HG02571 (cell line): Measurements from ENCODE around the gene ITGA11.

Source experiments
- ATAC-seq: cut with Tn5 transposase; IDR thresholded peaks from one replicate; pipeline ENCODE4 v1.9.1; 2021; ENCODE audit warnings: mild to moderate bottlenecking, moderate library complexity; ENCODE audit not compliant: unreplicated experiment

ITGA11 gene

GRCh38 chr15:68431792-68432401, at the start of gene ITGA11:
Gene ITGA11, minus strand, starts transcription at chr15:68432163. Its CDS starts 97 bp downstream, at chr15:68432066.
- no peak for ATAC-seq

DNA sequence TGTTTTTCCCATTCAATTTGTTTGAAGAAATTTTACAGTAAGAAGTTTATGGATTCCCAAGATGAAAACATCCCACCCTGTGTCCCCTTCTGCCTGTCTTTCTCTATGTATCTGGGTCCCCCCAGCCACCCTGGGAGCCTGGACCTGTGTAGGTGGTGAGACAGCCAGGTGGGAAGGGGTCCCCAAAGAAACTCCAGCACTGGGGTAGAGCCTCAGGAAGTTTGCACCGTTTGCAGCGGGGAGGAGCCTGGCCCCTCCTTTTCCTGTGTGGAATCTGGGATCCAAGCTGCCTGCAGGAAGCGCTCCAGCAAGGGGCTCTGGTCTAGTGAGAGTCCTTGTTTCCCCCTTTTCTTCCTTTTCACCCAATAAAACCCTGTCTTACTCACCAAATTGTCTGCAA, 49.4 kb upstream of the ITGA11 start:
- no peak for ATAC-seq

- ATAC-seq: no peak
Measured at GRCh38 chr15:68480296-68480695, 48.3 kb upstream of the ITGA11 start.

DNA sequence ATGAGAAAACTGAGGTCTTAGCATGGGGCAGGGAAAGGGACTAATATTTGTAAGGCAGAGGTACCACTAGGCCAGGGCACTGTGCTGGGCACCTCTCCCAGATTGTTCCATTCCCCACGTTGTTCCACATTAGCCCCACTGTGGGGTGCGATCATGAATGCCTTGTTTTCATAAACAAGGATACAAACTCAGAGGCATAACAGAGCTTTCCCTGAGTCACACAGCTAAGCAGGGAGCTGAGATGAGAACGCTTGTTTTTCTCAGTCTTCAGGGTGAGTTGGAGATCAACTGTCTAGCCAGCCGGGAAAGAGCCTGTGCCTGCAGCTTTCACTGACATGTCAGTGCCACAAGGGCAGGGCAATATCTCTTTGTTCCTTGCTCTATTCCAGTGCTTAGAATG, 47.9 kb upstream of the ITGA11 start:
- ATAC-seq: no peak

- no peak for ATAC-seq
Measured at GRCh38 chr15:68479406-68479805, 47.4 kb upstream of the ITGA11 start.

DNA sequence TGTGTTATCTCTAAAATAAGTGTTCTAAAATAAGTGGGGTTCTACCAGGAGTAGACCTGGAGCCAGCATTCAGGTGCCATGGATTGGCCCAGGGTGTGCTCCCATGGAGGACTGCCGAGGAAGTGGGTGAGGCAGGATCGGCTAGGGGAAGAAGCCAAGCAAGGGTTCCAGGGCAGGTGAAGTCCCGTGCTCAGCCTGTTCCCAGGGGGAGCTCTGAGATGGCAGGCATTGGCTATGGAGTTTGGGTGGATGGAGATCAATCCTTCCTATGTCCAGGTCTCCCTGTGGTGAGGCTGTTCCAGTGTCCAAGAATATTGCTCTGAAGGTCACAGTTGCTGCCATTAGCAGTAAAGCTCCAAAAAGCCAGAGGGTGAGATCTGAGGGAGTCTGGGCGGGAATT, 46.9 kb upstream of the ITGA11 start:
- ATAC-seq: no peak

- ATAC-seq: no peak
Measured at GRCh38 chr15:68475449-68475848, 43.5 kb upstream of the ITGA11 start.

DNA sequence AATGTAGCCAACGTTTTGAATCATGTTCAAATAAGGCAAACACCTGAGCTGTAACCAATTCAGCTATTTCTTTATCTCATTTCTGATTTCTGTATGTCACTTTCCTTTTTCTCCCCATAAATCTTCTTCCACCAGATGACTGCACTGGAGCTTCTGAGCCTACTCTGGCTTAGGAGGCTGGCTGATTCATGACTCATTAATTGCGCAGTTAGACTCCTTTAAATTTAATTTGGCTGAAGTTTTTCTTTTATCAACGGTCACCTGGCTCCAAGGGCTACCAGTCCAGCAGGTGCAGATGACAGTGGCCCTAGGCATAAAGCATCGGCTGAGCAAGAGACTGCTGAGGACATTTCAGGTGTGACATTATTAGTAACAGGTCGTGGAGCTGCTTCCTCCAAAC, 39.6 kb upstream of the ITGA11 start:
- no peak for ATAC-seq

GRCh38 chr15:68470976-68471375, 39.0 kb upstream of the ITGA11 start:
- no peak for ATAC-seq

DNA sequence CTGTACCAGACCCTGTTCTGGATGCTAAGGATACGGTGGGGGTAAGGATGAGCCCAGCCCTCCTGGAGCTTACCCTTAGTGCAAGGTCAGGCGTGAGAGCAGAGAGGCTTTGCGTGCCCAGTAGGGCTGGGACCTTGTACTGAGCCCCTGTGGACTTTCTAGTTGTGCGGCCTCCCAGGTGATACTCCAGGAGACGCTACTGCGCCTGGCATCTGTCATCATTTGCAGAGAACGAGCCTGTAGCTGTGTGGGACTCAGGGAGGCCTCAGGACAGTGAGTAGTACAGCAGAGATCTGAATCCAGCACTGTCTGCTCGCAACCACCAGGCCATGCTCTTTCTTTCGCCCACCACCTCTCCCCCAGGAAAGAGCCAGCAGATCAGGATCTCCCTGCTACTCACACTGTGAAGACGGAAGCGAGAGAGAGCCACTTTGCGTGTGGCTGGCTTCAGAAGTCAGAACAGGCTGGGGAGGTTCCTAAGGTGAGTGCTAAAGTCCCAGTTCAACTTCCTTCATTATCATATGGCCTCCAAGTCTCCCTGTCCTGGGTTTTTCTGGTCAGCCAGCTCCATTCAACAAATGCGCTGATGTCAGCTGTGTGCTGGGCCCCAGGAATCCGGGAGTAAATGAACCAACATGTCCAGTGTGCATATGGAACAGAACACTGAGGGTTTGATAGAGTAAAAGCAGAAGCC, 38.2 kb upstream of the ITGA11 start:
- no peak for ATAC-seq

GRCh38 chr15:68469162-68470048, 37.4 kb upstream of the ITGA11 start:
- ATAC-seq: no peak

DNA sequence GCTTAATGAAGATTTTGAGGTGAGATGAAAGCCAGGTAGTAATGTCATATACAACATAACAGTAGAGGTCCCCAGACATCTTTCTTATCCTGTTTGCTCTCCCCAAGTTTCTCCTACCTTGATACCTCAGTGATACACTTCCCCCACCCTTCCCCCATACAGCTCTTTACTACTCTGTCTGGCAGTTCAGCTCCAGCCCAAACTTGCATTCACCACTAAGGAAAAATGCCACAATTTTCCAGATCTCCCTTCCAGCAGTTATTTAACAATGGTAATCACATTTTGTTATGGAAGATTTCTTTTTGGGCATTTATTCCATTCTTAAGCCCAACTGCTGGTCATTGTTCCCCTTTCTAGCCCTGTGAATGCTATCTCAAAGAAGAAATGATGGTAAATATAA, 34.9 kb upstream of the ITGA11 start:
- no peak for ATAC-seq

DNA sequence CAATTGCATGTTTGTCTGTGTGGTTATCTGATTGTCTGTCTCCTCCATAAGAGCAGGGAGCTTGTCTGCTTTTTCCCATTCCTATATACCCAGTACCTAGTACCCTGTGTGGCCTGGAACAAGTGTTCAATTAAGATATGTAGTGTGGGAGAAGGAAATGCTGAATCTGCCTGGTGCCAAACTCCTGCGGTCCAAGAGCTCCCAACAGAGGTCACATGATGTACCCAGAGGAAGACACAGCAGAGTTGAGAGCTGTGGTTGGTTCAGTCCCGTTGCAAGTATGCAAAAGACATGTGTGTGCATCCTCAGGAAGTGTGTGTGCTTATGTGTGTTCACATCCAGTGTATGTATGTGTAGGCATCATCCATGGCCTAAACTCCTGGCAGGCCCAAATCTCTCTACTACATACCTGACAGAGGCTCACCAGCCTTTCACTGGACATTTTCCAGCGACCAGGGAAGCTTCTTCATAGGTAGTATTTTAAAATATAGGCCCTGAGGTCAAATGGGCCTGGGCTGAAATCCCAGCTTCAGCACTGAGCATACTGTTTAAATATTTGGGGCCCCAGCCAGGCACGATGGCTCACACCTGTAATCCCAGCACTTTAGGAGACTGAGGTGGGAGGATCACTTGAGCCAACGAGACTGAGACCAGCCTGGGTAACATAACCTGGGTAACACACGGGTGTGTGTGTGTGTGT, 34.0 kb upstream of the ITGA11 start:
- no peak for ATAC-seq

DNA sequence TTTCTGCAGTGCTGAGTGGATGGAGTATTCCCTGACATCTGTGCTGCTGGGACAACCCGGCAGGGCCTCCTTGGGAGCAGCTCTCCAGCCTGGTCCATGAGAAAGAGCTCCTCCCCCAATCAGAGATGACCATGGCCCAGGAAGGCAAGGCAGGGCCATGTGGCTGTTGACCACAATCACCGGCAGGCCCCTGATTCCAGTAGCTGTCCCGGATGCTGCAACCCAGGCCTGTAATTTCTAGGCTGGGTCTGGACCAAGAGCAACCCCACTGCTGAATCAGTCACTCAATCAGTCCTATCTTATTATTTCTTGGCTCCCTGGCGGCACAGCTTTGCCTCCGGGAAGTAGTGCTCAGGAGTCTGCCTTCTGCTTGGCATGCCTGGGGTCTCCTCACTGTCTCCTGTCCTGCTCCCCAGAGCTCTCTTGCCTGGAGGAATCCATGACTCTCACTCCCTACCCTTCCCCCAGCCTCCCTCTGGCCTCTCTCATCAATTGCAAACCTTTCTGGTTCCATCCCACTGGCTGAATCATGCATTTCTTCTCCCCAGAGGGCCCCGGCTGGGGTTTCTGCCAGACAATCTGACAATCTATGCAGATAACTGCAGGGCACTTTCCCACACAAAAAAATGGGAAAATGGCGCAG, 32.6 kb upstream of the ITGA11 start:
- no peak for ATAC-seq

DNA sequence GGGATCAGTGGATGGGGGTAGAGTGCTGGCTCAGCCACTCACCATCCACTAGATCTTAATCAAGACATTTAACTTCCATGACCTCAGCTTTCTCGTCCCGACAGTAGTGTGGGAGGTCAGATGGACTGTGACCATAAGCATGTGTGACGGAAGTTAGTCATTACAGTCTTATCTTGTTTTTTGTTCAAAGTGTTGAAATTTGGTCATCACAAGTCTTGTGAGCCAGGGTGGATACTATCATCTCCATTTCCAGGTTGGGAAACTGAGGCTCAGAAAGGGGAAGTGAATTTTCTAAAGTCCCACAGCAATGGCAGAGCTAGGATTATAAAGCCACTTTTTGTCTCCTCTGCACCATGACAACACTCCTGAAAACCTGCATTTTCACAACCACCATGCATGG, 32.0 kb upstream of the ITGA11 start:
- ATAC-seq: no peak

- no peak for ATAC-seq
Measured at GRCh38 chr15:68463444-68463843, 31.5 kb upstream of the ITGA11 start.

- no peak for ATAC-seq
Measured at GRCh38 chr15:68460166-68460565, 28.2 kb upstream of the ITGA11 start.

GRCh38 chr15:68450192-68450591, 18.2 kb upstream of the ITGA11 start:
- ATAC-seq: no peak

GRCh38 chr15:68449389-68449788, 17.4 kb upstream of the ITGA11 start:
- no peak for ATAC-seq

DNA sequence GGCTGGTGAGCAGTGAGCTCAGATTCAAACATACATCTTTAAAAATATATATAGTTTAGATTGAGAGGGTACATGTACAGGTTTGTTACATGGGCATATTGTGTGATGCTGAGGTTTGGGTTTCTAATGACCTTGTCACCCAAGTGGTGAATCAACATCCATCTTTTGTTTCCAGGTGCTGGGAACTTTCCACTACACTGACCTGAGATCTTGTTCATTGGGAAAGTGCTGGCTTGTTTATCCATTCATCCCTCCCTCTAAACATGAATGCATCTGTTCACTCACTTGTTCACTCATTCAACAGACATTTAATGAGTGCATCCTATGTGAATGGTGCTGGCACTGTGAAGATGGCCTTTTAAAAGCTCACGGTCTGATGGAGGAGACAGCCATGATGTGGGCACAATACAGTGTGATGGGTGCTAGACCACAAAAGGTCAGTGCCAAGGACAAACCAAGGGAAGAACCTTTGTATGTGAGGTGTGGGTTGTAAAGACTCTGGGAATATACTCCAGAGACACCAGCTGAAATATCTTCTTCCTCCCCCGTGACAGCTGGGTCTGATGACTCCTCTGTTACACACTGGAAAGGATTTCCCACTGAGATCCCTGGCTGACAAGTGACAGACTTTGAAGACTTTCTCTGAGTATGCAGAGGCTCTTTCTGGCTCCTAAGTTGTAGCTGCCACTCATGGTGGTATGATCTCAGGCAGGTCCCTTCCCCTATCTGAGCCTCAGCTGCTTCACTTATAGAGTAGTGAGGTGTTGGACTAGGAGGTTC, 16.2 kb upstream of the ITGA11 start:
- ATAC-seq: no peak
